Stimulated activated CD8-positive, alpha-beta memory T cell treated with anti-CD3 and anti-CD28 coated beads, Interleukin-15, amount 100 ng/mL, for 1 hour (primary cell): ENCODE data around the gene CCT7.
"Not testable (repeated sequence)": the region's sequence is repeated elsewhere in the genome, so short reads cannot be mapped to it uniquely, and the experiment has no call there.

Source experiments
- DNase-seq: peaks from one replicate; pipeline ENCODE4 v3.0.0-alpha.2; 2020; ENCODE audit warnings: low read depth

The CCT7 gene

DNA sequence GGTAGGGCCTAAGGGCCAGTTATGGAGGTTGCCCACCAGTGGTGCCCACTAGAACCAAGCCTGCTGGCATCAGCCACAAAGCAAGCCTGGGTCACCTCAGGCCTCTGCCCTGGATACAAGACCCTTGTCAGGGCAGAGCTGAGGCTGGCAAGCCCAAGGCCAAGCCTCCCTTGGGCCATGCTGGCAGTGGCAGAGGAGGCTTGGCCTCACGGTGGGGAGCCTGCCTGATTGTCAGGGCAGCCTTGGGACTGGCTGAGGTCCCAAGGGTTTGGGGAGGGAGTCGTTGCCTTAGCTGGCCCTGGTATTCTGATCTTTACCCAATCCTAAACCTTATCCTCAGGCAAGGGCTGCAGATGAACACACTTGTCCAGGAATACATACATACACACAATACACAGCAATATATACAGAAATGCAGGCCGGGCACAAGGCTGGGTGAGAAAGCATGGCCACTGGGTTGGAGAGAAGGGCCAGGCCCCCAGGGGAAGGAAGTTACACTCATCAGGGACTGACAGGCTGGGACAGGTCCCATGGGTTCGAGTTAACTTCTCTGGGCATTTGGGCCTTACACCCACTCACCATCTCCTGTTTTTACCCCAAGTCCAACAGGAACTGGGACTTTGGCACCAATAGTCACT, 21.0 kb downstream of the CCT7 start:
- DNase-seq, result no peak

- DNase-seq, result no peak
Measured at GRCh38 chr2:73255907-73256617, 22.0 kb downstream of the CCT7 start.

- DNase-seq, result no peak
Measured at GRCh38 chr2:73256618-73256922, 22.5 kb downstream of the CCT7 start.

GRCh38 chr2:73257021-73257420, 22.9 kb downstream of the CCT7 start:
- no peak for DNase-seq

DNA sequence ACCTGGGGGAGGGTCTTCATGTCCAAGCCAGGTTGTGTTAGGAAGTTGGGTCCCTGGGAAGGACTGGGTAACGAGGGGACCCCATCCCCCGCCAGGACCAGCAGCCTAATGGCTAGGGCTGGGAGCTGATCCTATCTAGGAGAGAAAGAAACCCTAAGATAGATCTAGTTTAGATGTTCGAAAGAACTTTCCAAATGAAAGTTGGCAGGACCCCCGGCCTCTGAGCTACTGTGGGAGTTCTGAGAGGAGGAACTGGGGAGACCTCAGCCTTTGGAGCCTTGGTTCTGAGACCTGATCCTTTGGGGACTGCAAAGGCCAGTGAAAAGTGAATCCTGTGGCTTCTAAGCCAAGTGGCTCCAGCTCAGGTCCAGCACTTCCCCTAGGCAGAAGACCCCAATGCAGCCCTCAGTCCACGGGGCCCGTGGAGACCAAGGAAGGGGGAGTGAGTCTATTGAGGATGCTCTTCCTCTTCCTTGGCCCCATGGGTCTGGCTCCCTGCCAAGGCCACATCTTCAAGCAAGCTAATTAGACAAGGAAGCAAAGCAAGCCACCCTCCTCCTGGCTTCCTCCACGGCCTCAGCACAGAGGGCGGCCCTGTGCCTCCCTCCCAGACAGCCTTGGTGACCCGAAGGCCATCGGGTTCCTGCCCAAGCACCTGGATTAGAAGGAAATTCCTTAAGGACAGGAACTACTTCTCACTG, 23.5 kb downstream of the CCT7 start:
- no peak for DNase-seq

DNA sequence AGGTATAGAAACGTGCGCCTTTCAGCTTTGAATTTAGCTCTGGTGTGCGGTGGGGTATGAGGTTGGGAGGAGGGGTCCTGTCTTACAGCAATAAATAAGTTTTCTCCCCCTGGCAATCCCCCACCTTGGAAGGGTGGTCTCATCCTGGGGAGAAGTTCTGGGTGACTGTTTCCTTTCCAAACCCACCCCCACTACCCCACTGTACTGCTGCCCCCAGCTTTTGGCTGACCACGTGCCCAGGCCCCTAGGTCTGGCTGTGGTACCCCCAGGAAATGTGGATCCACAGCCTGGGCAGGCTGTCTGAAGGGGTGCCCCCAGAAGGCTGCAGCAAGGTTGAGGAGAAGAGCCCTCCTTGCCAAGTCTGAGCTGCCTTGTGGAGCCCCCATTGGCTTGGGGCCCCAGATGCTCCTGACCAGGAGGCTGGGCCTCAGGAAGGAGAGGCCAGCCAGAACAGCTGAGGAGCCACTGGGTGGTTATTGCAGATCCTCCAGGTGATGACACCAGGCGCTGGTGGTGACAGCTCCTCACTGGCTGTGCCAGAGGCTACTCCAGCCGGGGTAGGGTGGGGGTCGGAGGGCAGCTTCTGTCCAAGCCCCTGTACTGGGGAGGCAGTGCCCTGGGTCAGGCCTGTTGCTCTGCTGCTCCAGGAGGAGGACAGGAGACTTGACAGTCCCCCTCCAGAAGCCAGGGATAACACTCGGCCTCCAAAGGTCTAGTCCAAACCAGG, 24.2 kb downstream of the CCT7 start:
- no peak for DNase-seq

- no peak for DNase-seq
Measured at GRCh38 chr2:73258913-73259215, 24.8 kb downstream of the CCT7 start.

DNA sequence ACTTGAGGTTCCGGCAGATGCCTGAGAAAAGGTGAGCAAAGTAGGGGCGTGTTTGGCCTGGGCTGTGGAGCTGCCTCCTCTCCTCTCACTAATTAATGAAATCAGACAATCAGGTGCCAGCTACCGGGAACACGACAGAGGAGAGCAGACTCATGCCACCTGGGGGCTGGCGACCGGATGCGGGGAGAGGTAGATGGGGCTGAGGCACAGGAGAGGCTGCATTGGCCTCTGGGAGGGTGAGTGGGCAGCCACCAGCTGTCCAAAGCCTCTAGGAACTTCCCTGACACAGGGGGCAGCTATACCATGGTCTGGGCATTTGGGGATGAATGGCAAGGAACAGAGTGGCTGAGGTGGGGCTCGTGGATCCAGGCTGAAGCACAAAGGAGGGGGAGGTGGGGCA, 25.2 kb downstream of the CCT7 start:
- no peak for DNase-seq

DNA sequence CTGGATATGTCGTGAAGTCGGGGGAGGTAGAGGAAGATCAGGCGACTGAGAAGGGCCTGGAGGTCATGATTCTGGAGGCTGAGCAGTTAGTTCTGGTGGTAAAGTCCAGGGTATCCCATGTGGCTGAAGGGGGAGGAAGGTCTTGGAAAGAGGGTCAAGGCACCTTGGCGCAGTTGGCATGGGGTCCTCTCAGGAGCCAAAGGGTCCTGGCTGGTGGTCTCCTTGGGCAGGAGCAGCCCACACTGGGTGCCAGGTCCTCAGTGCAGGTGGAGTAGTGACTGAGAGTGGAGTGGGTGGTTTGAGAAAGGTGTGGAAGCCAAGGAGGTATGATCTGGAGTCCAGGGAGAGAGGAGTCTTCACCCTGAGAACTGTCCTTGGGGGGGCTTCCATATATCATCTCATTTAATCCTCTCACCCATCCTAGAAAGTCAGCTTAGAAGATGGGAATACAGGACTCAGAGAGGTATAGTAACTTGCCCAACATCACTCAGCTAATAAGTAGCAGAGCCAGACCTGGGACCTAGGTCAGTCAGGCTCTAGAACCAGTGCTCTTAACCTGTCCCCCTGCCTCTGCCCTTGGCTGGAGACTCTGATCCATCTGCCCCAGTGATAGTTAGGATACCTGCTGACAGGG, 25.7 kb downstream of the CCT7 start:
- no peak for DNase-seq

- DNase-seq, result no peak
Measured at GRCh38 chr2:73260338-73260984, 26.4 kb downstream of the CCT7 start.

DNA sequence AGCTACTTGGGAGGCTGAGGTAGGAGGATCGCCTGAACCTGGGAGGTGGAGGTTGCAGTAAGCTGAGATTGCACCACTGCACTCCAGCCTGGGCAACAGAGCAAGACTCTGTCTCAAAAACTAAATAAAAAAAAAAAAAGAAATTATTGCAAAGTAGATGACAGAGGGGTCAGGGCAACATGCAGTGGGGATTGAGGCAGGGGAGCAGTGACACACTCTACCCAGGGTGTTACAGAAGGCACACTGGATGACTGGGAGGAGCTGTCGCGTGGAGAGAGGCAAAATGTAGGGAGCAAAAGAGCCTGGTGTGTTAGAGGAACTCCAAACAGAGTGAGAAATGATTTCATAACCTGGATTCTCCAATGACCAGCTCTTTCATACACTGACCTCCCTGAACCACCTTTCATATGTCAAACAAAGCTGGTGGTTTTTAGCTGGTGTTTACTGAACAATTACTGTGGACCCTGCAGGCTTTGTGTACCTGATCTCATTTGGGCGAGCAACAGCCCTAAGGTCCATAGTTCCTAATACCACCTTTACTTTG, 28.1 kb downstream of the CCT7 start:
- no peak for DNase-seq

DNA sequence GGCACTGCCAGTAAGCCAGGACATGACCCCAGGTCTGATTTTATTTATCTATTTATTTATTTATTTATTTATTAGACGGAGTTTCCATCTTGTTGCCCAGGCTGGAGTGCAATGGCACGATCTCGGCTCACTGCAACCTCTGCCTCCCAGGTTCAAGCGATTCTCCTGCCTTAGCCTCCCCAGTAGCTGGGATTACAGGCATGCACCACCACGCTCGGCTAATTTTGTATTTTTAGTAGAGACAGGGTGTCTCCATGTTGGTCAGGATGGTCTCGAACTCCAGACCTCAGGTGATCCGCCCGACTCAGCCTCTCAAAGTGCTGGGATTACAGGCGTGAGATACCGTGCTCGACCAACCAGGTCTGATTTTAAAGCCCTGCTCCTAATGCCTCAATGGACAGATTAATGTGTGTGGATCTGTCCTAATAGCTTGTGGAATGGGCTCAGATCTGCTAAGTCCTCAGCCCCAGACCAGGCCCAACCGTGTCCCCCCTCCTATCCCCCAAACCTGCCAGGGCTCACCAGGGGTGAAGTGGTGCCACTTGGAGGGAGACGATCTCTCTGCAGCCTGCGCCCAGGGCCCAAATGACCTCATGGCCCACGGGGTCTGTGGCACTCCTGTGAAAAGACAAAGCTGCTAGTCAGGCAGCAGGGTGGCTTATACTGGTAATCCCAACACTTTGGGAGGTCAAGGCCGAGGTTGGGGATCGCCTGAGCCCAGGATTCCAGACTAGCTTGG, 28.8 kb downstream of the CCT7 start:
- not testable (repeated sequence) for DNase-seq

GRCh38 chr2:73263540-73264331, 29.6 kb downstream of the CCT7 start:
- DNase-seq, result no peak

DNA sequence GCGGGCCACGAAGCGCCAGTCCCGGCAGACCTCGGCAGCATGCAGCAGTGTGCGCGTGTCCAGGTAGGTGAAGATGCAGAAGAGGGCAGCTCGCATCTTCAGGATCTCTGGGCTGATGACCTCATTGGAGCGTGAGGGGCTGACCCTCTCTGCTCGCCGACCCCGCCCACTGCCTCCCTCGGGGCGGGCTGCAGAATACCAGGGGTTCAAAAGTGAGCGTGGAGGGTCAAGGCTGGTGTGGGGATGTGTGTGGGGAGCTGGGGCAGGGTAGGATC, 30.2 kb downstream of the CCT7 start:
- DNase-seq, result no peak

DNA sequence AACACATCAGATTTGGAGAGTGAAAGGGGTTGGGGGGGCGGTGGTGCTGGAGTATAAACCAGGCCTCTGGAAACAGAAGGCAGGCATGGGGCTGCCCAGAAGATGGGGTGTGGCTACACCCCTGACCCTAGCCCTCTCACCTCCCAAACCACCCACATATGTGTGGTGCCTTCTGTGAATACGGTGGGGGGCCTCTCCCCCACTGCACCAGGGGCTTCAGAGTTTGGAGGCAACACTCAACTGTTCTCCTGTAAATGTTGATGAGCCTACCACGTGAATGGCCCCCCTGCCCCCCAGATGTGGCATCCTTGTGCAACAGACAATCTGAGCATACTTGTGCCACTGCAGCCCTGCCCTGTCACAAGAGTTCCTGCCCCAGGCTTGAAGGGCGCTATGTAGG, 30.7 kb downstream of the CCT7 start:
- DNase-seq, result no peak

DNA sequence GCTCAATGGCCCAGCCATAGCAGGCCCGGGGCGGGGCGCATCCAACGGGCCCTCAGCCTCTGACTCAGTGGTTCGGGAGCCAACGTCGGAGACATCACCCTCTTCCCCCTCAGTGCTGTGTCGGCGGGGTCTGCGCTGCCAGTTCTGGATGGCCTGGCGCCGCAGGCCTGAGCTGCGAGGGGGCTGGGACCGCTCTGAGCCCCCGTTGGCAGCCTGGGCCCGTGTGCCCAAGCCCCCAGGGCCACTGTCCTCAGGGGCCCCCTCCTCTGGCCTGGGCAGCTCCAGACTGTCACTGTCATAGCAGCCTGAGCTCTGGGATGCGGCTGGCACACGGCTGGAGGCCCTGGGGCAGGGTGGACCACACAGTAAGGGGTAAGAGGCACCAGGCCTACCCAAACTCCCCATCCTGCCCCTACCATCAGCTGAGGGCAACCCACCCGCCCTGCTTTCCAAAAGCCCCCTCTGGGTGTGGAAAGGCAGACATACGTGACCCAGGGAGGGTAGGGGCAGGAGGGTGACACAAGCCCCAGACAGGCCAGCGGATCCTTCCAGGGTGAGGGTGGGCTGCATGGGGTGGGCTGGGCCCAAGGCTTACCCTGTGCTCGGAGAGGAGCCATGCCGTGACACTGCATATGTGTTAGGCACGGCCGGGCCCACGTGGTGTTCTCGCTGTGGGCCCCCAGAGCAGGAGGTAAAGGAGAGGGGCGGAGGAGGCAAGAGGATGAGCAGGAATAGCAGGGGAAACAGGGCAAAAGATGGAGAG, 31.4 kb downstream of the CCT7 start:
- DNase-seq, result no peak

DNA sequence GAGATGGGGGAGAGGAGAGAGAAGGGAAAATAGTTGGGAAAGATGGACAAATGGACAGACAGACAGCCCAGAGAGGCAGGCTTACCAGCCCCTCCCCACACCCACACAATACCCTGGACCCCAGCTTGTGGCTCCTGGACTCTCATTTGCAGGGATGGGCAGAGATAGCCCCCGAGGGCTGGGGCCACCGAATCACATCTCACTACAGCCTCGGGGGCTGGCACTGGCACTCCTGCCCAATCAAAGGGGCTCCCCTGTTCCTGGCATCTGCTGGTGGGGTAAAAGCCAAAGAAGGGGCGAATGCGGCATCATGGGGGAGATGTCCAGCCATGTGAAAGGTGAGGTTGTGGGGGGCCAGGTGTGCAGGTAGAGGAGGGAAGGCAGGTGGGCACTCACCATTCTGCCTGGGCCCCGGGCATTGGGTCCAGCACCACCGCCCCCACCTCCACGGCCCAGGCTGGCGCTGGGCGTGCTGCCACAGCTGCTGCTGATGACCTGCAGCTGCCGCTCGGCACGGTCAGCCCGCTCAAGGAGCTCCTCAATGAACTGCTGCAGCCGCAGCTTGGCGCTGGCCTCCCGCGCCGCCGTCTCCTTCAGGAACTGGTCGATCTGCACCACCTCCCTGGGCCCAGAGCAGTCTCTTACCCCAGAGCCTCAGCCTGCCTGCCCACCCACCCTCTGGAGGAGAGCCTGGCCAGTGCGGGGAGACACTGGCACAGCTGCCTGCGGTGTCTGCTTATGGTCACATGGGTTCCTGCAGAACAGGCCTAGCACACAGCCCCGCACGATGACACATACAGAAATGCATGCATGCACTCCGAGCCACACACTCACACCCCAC, 32.2 kb downstream of the CCT7 start:
- DNase-seq, result no peak

- no peak for DNase-seq
Measured at GRCh38 chr2:73267008-73267407, 32.9 kb downstream of the CCT7 start.

DNA sequence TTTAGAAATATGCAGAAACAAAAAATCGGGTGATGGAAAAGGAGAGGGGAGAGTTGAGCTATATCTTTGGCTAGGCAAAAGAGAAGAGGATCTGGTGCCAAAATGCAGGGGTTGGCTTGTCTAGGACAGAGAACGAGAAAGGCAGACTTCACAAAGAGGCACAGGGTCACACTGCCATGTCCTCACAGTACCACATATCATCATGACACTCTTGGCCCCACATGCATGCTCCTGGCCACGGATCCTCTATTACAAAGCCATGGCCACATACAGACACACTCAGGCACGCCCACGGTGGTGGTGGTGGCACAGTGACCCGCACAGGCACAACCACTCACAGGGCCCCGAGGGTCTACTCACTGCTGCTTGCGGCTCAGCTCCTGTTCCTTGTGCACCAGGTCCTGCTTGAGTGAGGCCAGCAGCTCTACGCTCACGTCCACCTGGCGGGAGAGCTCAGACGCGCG, 34.3 kb downstream of the CCT7 start:
- DNase-seq, result no peak
